Lung (tissue), 12 donors: ENCODE results near the gene RLN3. TPM values are rescaled to one million over a fixed set of nuclear protein-coding genes. Genes with fewer than 3 reads are reported as not detected.

Experiments used
- ATAC-seq: fragments of 200-7000 bp; cut with Tn5 transposase; one replicate; pipeline ENCODE4 v1.9.1; 2020; ENCODE audit warnings: moderate number of reproducible peaks; ENCODE audit not compliant: insufficient read depth, low FRiP score
- DNase-seq, 3 donors: peaks; one replicate each; pipeline ENCODE4 v3.0.0-alpha.2; 2013 to 2017
- H3K27ac ChIP-seq, 2 donors: one replicate each; pipeline ENCODE4 v1.5.1; 2013; ENCODE audit warnings: mild to moderate bottlenecking in 2 of 2, moderate library complexity in 2 of 2, control low read depth in 1 of 2, inconsistent platforms in 1 of 2, low read depth in 1 of 2, low read length in 1 of 2
- H3K27me3 ChIP-seq, 3 donors: one replicate each; pipeline ENCODE4 v1.5.1; 2013; ENCODE audit warnings: low read length in 2 of 3; ENCODE audit not compliant: control insufficient read depth in 3 of 3, insufficient read depth in 3 of 3
- H3K36me3 ChIP-seq, 4 donors: one replicate each; pipeline ENCODE4 v1.5.1; 2013; ENCODE audit warnings: low read length in 4 of 4, mild to moderate bottlenecking in 1 of 4, moderate library complexity in 1 of 4; ENCODE audit not compliant: control insufficient read depth in 4 of 4, insufficient read depth in 4 of 4
- H3K4me1 ChIP-seq, 5 donors: one replicate each; pipeline ENCODE4 v1.5.1; 2013; ENCODE audit warnings: low read length in 5 of 5, mild to moderate bottlenecking in 2 of 5, moderate library complexity in 1 of 5; ENCODE audit not compliant: control insufficient read depth in 5 of 5, insufficient read depth in 5 of 5
- H3K4me3 ChIP-seq: one replicate; pipeline ENCODE4 v1.5.1; 2013; ENCODE audit warnings: mild to moderate bottlenecking, control low read depth, moderate library complexity
- H3K9ac ChIP-seq, 2 donors: one replicate each; pipeline ENCODE4 v1.5.1; 2013; ENCODE audit warnings: low read length in 2 of 2, control low read depth in 1 of 2; ENCODE audit not compliant: insufficient read depth in 1 of 2
- H3K9me3 ChIP-seq, 4 donors: one replicate each; pipeline ENCODE4 v1.5.1; 2013; ENCODE audit warnings: low read length in 3 of 4, mild to moderate bottlenecking in 1 of 4, moderate library complexity in 1 of 4; ENCODE audit not compliant: control insufficient read depth in 4 of 4, insufficient read depth in 3 of 4
- WGBS, 2 donors: extraction: QIAGEN DNeasy Blood & Tissue Kit; methylation state at CpG; one replicate each; pipeline ENCODE4 v1.1.7; 2013; 5-methylcytosine and 5-hydroxymethylcytosine counted together
- polyA plus RNA-seq, 2 donors: library from polyadenylated mRNA; stranded (reverse); fragments of 200-250 nt; gene quantifications; one replicate each; pipeline ENCODE4 v1.2.1, GENCODE V29; 2013
- total RNA-seq, 2 donors: library from RNA; depleted of rRNA in 1 of 2; stranded (reverse); fragments of >200 nt in 1 of 2; gene quantifications; one replicate each; pipeline ENCODE4 v1.2.1, GENCODE V29; 2014 to 2021
- TF ChIP-seq, protein P1 (sequence below): IDR thresholded peaks from 2 replicates; pipeline ENCODE4 v1.5.1; 2012; ENCODE audit warnings: mild to moderate bottlenecking; ENCODE audit errors: control extremely low read depth, extremely low read depth
- donor health status: control.
- donor health status: control.
- donor health status: Bipolar disorder and iron deficiency.
- donor health status: healthy.
- donor health status: DM: yes; HTN: yes; CAD: no.

The RLN3 gene
- total and polyA plus RNA-seq, 4 donors = 0.50 to 0.52 TPM; not detected in 2

DNA sequence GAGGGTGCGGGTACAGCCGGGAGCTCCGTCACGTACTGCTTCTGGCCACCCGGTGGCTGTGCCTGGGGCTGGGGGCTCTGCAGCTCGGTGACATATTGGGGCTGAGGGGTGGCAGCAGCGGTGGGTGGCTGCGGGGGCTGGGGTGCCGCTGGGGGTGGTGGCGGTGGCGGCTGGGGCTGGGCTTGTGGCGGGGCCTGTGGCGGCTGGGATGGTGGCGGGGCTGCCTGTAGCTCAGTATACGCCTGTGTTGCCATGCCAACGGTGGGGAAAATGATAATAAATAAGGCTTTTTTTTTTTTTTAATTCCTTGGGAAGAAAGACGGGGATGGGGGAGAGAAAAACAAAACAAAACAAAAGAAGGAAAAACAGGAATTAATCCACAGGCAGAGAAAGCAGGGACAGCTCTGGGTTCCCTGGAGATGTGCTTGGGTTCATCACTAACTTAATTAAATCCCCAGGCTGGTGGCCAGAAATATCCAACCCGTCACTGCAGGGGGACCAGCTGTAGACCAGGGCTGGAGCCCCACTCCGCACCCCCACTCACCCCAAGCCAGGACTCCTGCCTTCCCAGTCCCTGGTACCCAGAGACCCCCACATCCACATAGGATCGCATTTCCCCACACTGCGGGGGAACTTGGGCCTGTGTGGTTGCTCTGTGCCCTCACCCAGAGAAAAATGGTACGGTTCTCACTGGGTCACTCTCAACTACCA lies 34.2 kb upstream of the RLN3 start:
- Histone ChIP-seq H3K27me3 (no peaks in the 10 kb centered on the region), H3K9me3 (no peaks in the 10 kb centered on the region), H3K4me3 (no peak overlapping the region), H3K4me1 (no peaks in the 10 kb centered on the region), H3K9ac (no peak overlapping the region), H3K27ac (no peak overlapping the region), H3K36me3 (peaks cover 0 to 28% (median 14%) of the 10 kb centered on the region in 4 donors)
- WGBS, 2 donors = 87 to 92% methylated on average over 22 of the region's 22 CpGs
- no peak for ATAC-seq
- TF ChIP-seq, protein P1, sequence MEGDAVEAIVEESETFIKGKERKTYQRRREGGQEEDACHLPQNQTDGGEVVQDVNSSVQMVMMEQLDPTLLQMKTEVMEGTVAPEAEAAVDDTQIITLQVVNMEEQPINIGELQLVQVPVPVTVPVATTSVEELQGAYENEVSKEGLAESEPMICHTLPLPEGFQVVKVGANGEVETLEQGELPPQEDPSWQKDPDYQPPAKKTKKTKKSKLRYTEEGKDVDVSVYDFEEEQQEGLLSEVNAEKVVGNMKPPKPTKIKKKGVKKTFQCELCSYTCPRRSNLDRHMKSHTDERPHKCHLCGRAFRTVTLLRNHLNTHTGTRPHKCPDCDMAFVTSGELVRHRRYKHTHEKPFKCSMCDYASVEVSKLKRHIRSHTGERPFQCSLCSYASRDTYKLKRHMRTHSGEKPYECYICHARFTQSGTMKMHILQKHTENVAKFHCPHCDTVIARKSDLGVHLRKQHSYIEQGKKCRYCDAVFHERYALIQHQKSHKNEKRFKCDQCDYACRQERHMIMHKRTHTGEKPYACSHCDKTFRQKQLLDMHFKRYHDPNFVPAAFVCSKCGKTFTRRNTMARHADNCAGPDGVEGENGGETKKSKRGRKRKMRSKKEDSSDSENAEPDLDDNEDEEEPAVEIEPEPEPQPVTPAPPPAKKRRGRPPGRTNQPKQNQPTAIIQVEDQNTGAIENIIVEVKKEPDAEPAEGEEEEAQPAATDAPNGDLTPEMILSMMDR = no peak
- DNase-seq = peak in 2 of 3 donors; percentile 39 to 42

DNA sequence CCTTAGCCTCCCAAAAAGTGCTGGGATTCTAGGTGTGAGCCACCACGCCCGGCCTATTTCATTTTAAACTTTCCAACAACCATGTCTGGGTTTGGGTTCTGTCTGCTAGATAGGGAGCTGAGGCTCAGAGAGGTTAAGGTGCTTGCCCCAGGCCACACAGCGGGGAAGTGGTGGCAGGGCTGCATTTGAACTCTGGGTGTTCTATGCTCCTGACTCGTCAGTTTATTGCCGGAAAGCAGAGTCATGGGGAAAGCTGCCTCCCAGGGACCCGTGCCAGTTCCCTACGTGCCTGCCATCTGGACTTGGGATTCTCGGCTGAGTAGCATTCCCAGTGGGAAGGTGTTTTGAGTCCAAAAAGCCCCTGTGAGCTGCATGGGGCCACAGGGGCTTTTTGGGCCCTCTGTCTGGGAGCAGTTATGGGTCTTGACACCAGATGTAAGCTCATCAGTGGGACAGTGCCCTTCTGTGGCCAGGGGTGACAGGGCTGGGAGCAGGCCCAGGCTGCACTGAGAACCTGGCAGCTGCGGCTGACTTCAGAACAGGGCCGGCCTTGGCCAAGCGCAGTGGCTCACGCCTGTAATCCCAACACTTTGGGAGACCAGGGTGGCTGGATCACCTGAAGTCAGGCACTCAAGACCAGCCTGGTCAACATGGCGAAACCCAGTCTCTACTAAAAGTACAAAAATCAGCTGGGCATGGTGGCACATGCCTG lies 32.8 kb upstream of the RLN3 start:
- H3K9me3 ChIP-seq = peaks cover 0 to 5% (median under 1%) of the 10 kb centered on the region in 4 donors
- TF ChIP-seq, protein P1 = no peak
- ATAC-seq = no peak
- no peaks in the 10 kb centered on the region for H3K4me1 ChIP-seq
- no peak overlapping the region for H3K27ac ChIP-seq
- H3K36me3 ChIP-seq = peaks cover 0 to 27% (median 15%) of the 10 kb centered on the region in 4 donors
- 87 to 89% methylated on average over 13 of the region's 13 CpGs for WGBS, 2 donors
- no peak overlapping the region for H3K4me3 ChIP-seq
- no peaks in the 10 kb centered on the region for H3K27me3 ChIP-seq
- no peak overlapping the region for H3K9ac ChIP-seq
- DNase-seq = no peak

DNA sequence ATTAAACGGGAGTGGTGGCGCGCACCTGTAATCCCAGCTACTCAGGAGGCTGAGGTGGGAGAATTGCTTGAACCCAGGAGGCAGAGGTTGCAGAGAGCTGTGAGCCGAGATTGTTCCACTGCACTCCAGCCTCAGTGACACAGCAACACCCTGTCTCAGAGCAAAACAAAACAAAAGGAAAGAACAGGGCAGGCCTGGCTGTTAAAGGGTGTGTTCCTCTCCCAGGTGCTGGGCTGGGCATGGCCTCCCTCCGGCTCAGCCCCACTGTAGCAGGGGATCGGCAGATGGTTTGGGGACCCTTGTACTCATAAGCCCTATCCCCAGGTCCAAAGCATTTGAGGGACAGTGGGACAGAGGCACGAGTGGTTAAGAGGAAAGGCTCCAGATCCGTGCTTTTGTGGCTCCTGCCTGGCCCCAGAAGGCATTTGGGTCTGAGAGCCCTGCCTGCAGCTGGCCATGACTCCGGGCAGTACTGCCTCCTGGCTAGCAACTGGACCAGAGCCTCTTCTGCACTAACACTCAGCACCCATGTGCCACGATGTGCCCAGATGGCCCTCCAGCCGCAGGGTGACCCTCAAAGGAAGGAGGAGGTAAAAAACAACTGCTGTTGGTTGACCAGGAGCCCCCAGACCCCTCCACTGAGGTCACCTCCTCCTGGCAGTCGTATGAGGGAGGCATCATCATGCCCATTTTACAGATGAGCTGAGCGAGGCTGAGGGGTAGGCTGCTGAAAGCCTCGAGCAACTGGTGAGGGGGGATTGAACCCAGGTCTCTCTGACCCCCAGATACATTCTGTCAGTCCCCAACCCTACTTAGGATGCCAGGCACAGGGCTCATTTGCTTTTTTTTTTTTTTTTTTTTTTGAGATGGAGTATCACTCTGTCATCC lies 31.8 kb upstream of the RLN3 start:
- DNase-seq = no peak
- no peak overlapping the region for H3K4me3 ChIP-seq
- TF ChIP-seq, protein P1 = no peak
- peaks cover 0 to 5% (median under 1%) of the 10 kb centered on the region in 4 donors for H3K9me3 ChIP-seq
- no peak overlapping the region for H3K9ac ChIP-seq
- H3K27ac ChIP-seq = peak overlapping the region in 1 of 2 donors; percentile 28
- peaks cover 0 to 26% (median 13%) of the 10 kb centered on the region in 4 donors for H3K36me3 ChIP-seq
- no peak for ATAC-seq
- WGBS, 2 donors = 95 to 96% methylated on average over 14 of the region's 14 CpGs
- H3K27me3 ChIP-seq = no peaks in the 10 kb centered on the region
- no peaks in the 10 kb centered on the region for H3K4me1 ChIP-seq
